ENCODE data around the gene GPR68. TPM values are rescaled to one million over a fixed set of nuclear protein-coding genes. Genes with fewer than 3 reads are reported as not detected.

Gene GPR68
- total and polyA plus RNA-seq, 7 experiments from 2014 or later = 0.67 to 38.6 (median 1.6) TPM; not detected in 1

DNA sequence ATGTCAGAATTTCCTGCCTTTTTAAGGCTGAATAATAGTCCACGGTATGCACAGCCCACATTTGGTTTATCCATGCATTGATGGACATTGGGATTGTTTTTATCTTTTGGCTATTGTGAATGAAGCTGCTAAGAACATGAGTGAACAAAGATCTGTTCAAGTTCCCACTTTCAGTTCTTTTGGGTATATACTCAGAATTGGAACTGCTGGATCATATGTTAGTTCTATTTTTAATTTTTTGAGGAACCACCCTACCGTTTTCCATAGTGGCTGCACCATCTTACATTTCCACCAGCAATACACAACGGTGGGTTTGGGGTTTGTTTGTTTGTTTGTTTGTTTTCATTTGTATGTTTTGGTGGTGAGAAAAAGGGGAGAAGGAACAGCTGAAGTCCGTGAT, 6.4 kb downstream of the GPR68 start:
- Mint-ChIP-seq H3K36me3 (peaks cover 0 to 82% (median 4%) of the 10 kb centered on the region in 5 donors), H3K27ac (peak overlapping the region in 2 of 9 donors; percentile 12 to 44), H3K27me3 (no peaks in the 10 kb centered on the region), H3K4me3 (no peak overlapping the region), H3K9me3 (peaks cover 0 to 5% (median 0%) of the 10 kb centered on the region in 11 donors), H3K4me1 (peaks cover 43 to 79% (median 67%) of the 10 kb centered on the region in 7 donors)
- POLR2A ChIA-PET = interaction anchor here (1.6 kb wide), 1 partner anchor 12 kb away, joined by 6 read pairs; no protein-coding TSS in a partner anchor
- CTCF ChIA-PET = no interaction called here
- Histone ChIP-seq H3K9me3 (ENCODE audit: control insufficient read depth in 2 of 3, low read length in 3 of 3) (no peaks in the 10 kb centered on the region), H3K36me3 (ENCODE audit: control insufficient read depth in 2 of 3, insufficient read depth in 3 of 3, low read length in 3 of 3) (no peaks in the 10 kb centered on the region), H3K27ac (ENCODE audit: low read depth, low read length) (no peak overlapping the region), H3K27me3 (ENCODE audit: control insufficient read depth in 2 of 2, insufficient read depth in 2 of 2, low read length in 2 of 2) (no peaks in the 10 kb centered on the region), H3K4me3 (ENCODE audit: low read length) (no peak overlapping the region), H3K4me1 (ENCODE audit: control insufficient read depth in 2 of 2, insufficient read depth in 2 of 2, low read length in 2 of 2) (peaks cover 34 to 43% of the 10 kb centered on the region in 2 donors)
- intact Hi-C loops (cut with micrococcal nuclease) = no loop called here
- ATAC-seq (no peak), DNase-seq (no peak)

DNA sequence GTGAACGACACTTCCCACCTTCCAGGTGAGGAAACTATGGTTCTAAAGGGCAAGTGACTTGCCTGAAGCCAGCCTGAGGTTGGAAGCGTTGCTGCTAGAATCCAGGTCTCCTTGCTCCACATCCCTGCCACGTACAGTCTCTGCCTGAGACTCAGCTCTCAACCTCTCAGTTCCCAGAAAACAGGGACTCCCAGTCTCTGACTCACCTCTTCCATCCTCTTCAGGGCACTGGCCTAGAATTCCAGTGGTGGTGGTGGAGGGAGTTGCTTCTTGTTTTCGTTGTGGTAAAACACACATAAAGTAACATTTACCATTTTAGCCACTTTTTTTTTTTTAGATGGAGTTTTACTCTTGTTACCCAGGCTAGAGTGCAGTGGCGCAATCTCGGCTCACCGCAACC, 7.3 kb downstream of the GPR68 start:
- Mint-ChIP-seq H3K36me3 (peaks cover 0 to 80% (median 4%) of the 10 kb centered on the region in 5 donors), H3K27me3 (no peaks in the 10 kb centered on the region), H3K9me3 (peaks cover 0 to 5% (median 0%) of the 10 kb centered on the region in 11 donors), H3K4me3 (no peak overlapping the region), H3K4me1 (peaks cover 40 to 79% (median 64%) of the 10 kb centered on the region in 7 donors), H3K27ac (peak overlapping the region in 1 of 9 donors; percentile 41)
- POLR2A ChIA-PET = no interaction called here
- peaks cover 35 to 47% of the 10 kb centered on the region in 2 donors for H3K4me1 ChIP-seq (ENCODE audit: control insufficient read depth in 2 of 2, insufficient read depth in 2 of 2, low read length in 2 of 2)
- no peak for DNase-seq
- no peaks in the 10 kb centered on the region for H3K27me3 ChIP-seq (ENCODE audit: control insufficient read depth in 2 of 2, insufficient read depth in 2 of 2, low read length in 2 of 2)
- CTCF ChIA-PET = no interaction called here
- no peak for ATAC-seq
- H3K36me3 ChIP-seq (ENCODE audit: control insufficient read depth in 2 of 3, insufficient read depth in 3 of 3, low read length in 3 of 3) = no peaks in the 10 kb centered on the region
- no peaks in the 10 kb centered on the region for H3K9me3 ChIP-seq (ENCODE audit: control insufficient read depth in 2 of 3, low read length in 3 of 3)
- H3K27ac ChIP-seq (ENCODE audit: low read depth, low read length) = no peak overlapping the region
- intact Hi-C loops (cut with micrococcal nuclease) = no loop called here
- H3K4me3 ChIP-seq (ENCODE audit: low read length) = no peak overlapping the region

- ATAC-seq = no peak
- Histone ChIP-seq H3K4me3 (ENCODE audit: low read length) (no peak overlapping the region), H3K27me3 (ENCODE audit: control insufficient read depth in 2 of 2, insufficient read depth in 2 of 2, low read length in 2 of 2) (no peaks in the 10 kb centered on the region), H3K36me3 (ENCODE audit: control insufficient read depth in 2 of 3, insufficient read depth in 3 of 3, low read length in 3 of 3) (no peaks in the 10 kb centered on the region), H3K4me1 (ENCODE audit: control insufficient read depth in 2 of 2, insufficient read depth in 2 of 2, low read length in 2 of 2) (peaks cover 41 to 54% of the 10 kb centered on the region in 2 donors), H3K9me3 (ENCODE audit: control insufficient read depth in 2 of 3, low read length in 3 of 3) (no peaks in the 10 kb centered on the region), H3K27ac (ENCODE audit: low read depth, low read length) (no peak overlapping the region)
- intact Hi-C loops (cut with micrococcal nuclease) = no loop called here
- no peak overlapping the region for H3K4me3 Mint-ChIP-seq
- peaks cover 0 to 80% (median 8%) of the 10 kb centered on the region in 5 donors for H3K36me3 Mint-ChIP-seq
- no peaks in the 10 kb centered on the region for H3K27me3 Mint-ChIP-seq
- CTCF ChIA-PET = interaction anchor here (0.6 kb wide), 1 partner anchor 63 kb away, joined by 3 read pairs; no protein-coding TSS in a partner anchor
- no peak for DNase-seq
- H3K9me3 Mint-ChIP-seq = peaks cover 0 to 12% (median 0%) of the 10 kb centered on the region in 11 donors
- POLR2A ChIA-PET = interaction anchor here (0.6 to 2.0 kb wide), 4 partner anchors 9 to 979 kb away, joined by 3 to 6 read pairs (median 5); partner anchors contain the start of genes GPR68 and PSMC1
- peak overlapping the region in 2 of 9 donors; percentile 11 to 23 for H3K27ac Mint-ChIP-seq
- H3K4me1 Mint-ChIP-seq = peaks cover 37 to 79% (median 65%) of the 10 kb centered on the region in 7 donors
These were observed 8.7 kb downstream of the GPR68 start for GRCh38 chr14:91235841-91236240.

DNA sequence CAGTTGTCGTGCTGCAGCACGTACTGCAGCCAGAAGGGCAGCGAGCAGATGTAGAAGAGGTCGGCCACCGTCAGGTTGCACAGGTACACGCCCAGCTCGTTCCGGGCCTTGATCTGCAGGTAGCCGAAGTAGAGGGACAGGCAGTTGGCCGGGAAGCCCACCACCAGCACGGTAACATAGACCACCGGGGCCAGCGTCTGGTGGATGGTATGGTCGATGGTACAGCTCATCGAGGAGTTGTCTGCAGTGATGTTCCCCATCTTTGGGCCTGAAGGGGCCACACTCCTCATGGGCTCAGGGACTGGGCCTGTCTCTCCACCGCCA, 9.8 kb downstream of the GPR68 start:
- no peaks in the 10 kb centered on the region for H3K36me3 ChIP-seq (ENCODE audit: control insufficient read depth in 2 of 3, insufficient read depth in 3 of 3, low read length in 3 of 3)
- DNase-seq (no peak), ATAC-seq (no peak)
- Mint-ChIP-seq H3K4me3 (peak overlapping the region in 1 of 10 donors; percentile 16), H3K4me1 (peaks cover 46 to 80% (median 68%) of the 10 kb centered on the region in 7 donors), H3K9me3 (peaks cover 0 to 19% (median 2%) of the 10 kb centered on the region in 11 donors), H3K27ac (peak overlapping the region in 2 of 9 donors; percentile 25 to 77), H3K27me3 (no peaks in the 10 kb centered on the region), H3K36me3 (peaks cover 0 to 80% (median 15%) of the 10 kb centered on the region in 5 donors)
- POLR2A ChIA-PET = interaction anchor here (1.0 to 2.7 kb wide), 4 partner anchors 8 to 16 kb away, joined by 5 to 8 read pairs (median 6); partner anchors contain the start of gene GPR68
- CTCF ChIA-PET = interaction anchor here (1.6 kb wide), 1 partner anchor 9 kb away, joined by 6 read pairs; no protein-coding TSS in a partner anchor
- no peaks in the 10 kb centered on the region for H3K27me3 ChIP-seq (ENCODE audit: control insufficient read depth in 2 of 2, insufficient read depth in 2 of 2, low read length in 2 of 2)
- intact Hi-C loops (cut with micrococcal nuclease) = no loop called here
- no peaks in the 10 kb centered on the region for H3K9me3 ChIP-seq (ENCODE audit: control insufficient read depth in 2 of 3, low read length in 3 of 3)
- peaks cover 52 to 62% of the 10 kb centered on the region in 2 donors for H3K4me1 ChIP-seq (ENCODE audit: control insufficient read depth in 2 of 2, insufficient read depth in 2 of 2, low read length in 2 of 2)
- H3K4me3 ChIP-seq (ENCODE audit: low read length) = no peak overlapping the region
- no peak overlapping the region for H3K27ac ChIP-seq (ENCODE audit: low read depth, low read length)

DNA sequence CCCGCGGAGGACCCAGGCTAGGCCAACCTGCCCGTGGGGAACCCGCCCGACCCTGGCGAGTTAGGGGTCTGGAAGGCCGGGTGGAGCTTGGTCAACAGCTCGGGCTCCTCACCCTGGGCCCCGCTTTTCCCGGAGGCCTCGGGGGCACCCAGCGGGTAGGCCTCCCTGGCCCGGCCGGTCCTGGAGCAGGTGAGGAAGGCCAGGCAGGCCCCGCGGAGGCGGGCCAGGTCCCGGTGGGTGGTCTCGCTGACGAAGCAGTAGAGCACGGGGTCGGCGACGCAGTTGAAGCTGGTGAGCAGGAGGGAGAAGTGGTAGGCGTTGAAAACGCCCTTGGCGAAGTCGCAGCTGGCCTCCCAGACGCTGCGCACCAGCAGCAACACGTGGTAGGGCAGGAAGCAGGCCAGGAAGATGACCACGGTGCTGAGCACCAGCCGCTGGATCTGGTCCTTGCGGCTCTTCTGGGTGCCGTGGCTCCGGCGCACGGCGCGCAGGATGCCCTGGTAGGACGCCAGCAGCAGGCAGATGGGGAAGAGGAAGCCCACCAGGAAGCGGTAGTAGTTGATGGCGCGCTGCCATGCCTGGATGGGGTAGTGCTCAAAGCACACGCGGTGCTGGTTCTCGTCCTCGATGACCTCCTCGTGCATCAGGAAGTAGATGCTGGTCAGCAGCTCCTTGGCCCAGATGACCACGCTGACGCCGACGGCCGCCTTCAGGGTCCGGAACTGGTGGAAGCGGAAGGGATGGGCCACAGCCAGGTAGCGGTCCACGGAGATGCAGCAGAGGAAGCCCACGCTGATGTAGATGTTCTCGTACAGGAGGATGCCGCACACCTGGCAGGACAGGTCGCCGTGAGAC, 10.3 kb downstream of the GPR68 start:
- peak overlapping the region in 1 of 10 donors; percentile 16 for H3K4me3 Mint-ChIP-seq
- intact Hi-C loops (cut with micrococcal nuclease) = no loop called here
- Histone ChIP-seq H3K4me3 (ENCODE audit: low read length) (no peak overlapping the region), H3K27me3 (ENCODE audit: control insufficient read depth in 2 of 2, insufficient read depth in 2 of 2, low read length in 2 of 2) (no peaks in the 10 kb centered on the region), H3K36me3 (ENCODE audit: control insufficient read depth in 2 of 3, insufficient read depth in 3 of 3, low read length in 3 of 3) (no peaks in the 10 kb centered on the region), H3K4me1 (ENCODE audit: control insufficient read depth in 2 of 2, insufficient read depth in 2 of 2, low read length in 2 of 2) (peaks cover 55 to 64% of the 10 kb centered on the region in 2 donors), H3K9me3 (ENCODE audit: control insufficient read depth in 2 of 3, low read length in 3 of 3) (no peaks in the 10 kb centered on the region), H3K27ac (ENCODE audit: low read depth, low read length) (no peak overlapping the region)
- H3K27me3 Mint-ChIP-seq = no peaks in the 10 kb centered on the region
- POLR2A ChIA-PET = interaction anchor here (1.3 to 2.7 kb wide), 4 partner anchors 9 to 17 kb away, joined by 5 to 8 read pairs (median 7); no protein-coding TSS in a partner anchor
- H3K27ac Mint-ChIP-seq = peak overlapping the region in 2 of 9 donors; percentile 25 to 77
- H3K36me3 Mint-ChIP-seq = peaks cover 0 to 76% (median 16%) of the 10 kb centered on the region in 5 donors
- peaks cover 0 to 16% (median 2%) of the 10 kb centered on the region in 11 donors for H3K9me3 Mint-ChIP-seq
- H3K4me1 Mint-ChIP-seq = peaks cover 51 to 80% (median 68%) of the 10 kb centered on the region in 7 donors
- DNase-seq = no peak
- CTCF ChIA-PET = interaction anchor here (1.6 kb wide), 1 partner anchor 9 kb away, joined by 6 read pairs; no protein-coding TSS in a partner anchor
- no peak for ATAC-seq

GRCh38 chr14:91232603-91233002, 11.9 kb downstream of the GPR68 start:
- no peak for DNase-seq
- H3K9me3 ChIP-seq (ENCODE audit: control insufficient read depth in 2 of 3, low read length in 3 of 3) = no peaks in the 10 kb centered on the region
- peaks cover 0 to 65% (median 15%) of the 10 kb centered on the region in 5 donors for H3K36me3 Mint-ChIP-seq
- H3K4me1 Mint-ChIP-seq = peaks cover 57 to 80% (median 68%) of the 10 kb centered on the region in 7 donors
- no peak overlapping the region for H3K27ac ChIP-seq (ENCODE audit: low read depth, low read length)
- ChIA-PET POLR2A (interaction anchor here (1.0 to 2.7 kb wide), 2 partner anchors 10 to 65 kb away, joined by 3 to 20 read pairs; no protein-coding TSS in a partner anchor), CTCF (no interaction called here)
- no peak for ATAC-seq
- intact Hi-C loops (cut with micrococcal nuclease) = no loop called here
- H3K4me3 Mint-ChIP-seq = peak overlapping the region in 8 of 10 donors; percentile 23 to 82 (median 40)
- H3K27me3 ChIP-seq (ENCODE audit: control insufficient read depth in 2 of 2, insufficient read depth in 2 of 2, low read length in 2 of 2) = no peaks in the 10 kb centered on the region
- H3K9me3 Mint-ChIP-seq = peaks cover 0 to 16% (median 2%) of the 10 kb centered on the region in 11 donors
- peaks cover 63 to 68% of the 10 kb centered on the region in 2 donors for H3K4me1 ChIP-seq (ENCODE audit: control insufficient read depth in 2 of 2, insufficient read depth in 2 of 2, low read length in 2 of 2)
- peak overlapping the region in 6 of 9 donors; percentile 23 to 98 (median 61) for H3K27ac Mint-ChIP-seq
- peak overlapping the region; percentile 10 for H3K4me3 ChIP-seq (ENCODE audit: low read length)
- no peaks in the 10 kb centered on the region for H3K36me3 ChIP-seq (ENCODE audit: control insufficient read depth in 2 of 3, insufficient read depth in 3 of 3, low read length in 3 of 3)
- no peaks in the 10 kb centered on the region for H3K27me3 Mint-ChIP-seq
